PC-3 (cell line): Measurements from ENCODE around the gene TXNDC12. TPM values are rescaled to one million over a fixed set of nuclear protein-coding genes. Genes with fewer than 3 reads are reported as not detected.

Experiments
- ATAC-seq: fragments of 200-7000 bp; cut with Tn5 transposase; 2 replicates; pipeline ENCODE4 v1.9.1; 2020; ENCODE audit warnings: mild to moderate bottlenecking, moderate library complexity
- BruUV-seq: library from RNA; stranded (reverse); fragments of 400-500 nt; replicated peaks from 2 replicates; lab custom pipeline; 2021; lab: Mats Ljungman, UMichigan
- CTCF ChIA-PET: fragments of 300-600 bp; sonication (Branson Sonifier 250); formaldehyde crosslinking; loops from one replicate; lab custom pipeline; 2022; ENCODE audit warnings: antibody characterized with exemption; lab: Charles Lee
- POLR2A ChIA-PET: fragments of 300-600 bp; sonication (Branson Sonifier 250); formaldehyde crosslinking; loops from one replicate; lab custom pipeline; 2022; ENCODE audit warnings: antibody characterized with exemption; ENCODE audit not compliant: unreplicated experiment; lab: Charles Lee
- DNase-seq: peaks from one replicate; pipeline ENCODE4 v3.0.0-alpha.2; 2015
- H2AFZ ChIP-seq: fragments of 300-600 bp; sonication (generic); 2 replicates; pipeline ENCODE4 v1.6.0; 2016; ENCODE audit warnings: antibody characterized with exemption, low read length
- H3F3A ChIP-seq: fragments of 300-600 bp; sonication (generic); one replicate; pipeline ENCODE4 v1.6.0; 2017; ENCODE audit warnings: antibody characterized with exemption, low read length, control low read depth, mild to moderate bottlenecking; ENCODE audit not compliant: unreplicated experiment
- H3K27ac ChIP-seq: fragments of 300-600 bp; sonication (generic); 2 replicates; pipeline ENCODE4 v1.5.1; 2016; ENCODE audit warnings: mild to moderate bottlenecking, low read length
- H3K27me3 ChIP-seq: fragments of 300-600 bp; sonication (generic); 2 replicates; pipeline ENCODE4 v1.6.1; 2016; ENCODE audit warnings: low read length, mixed read lengths
- H3K36me3 ChIP-seq: fragments of 300-600 bp; sonication (generic); 2 replicates; pipeline ENCODE4 v1.6.1; 2016; ENCODE audit warnings: low read depth, mixed run types, low read length, mixed read lengths
- H3K4me1 ChIP-seq: fragments of 300-600 bp; sonication (generic); 2 replicates; pipeline ENCODE4 v1.5.1; 2016; ENCODE audit warnings: low read length; ENCODE audit not compliant: insufficient read depth
- H3K4me2 ChIP-seq: fragments of 300-600 bp; sonication (generic); 2 replicates; pipeline ENCODE4 v1.6.0; 2016; ENCODE audit warnings: low read length
- H3K4me3 ChIP-seq: fragments of 300-600 bp; sonication (generic); 2 replicates; pipeline ENCODE4 v1.5.1; 2016; ENCODE audit warnings: mild to moderate bottlenecking, low read length, mixed read lengths
- H3K79me2 ChIP-seq: fragments of 300-600 bp; sonication (generic); 2 replicates; pipeline ENCODE4 v1.6.1; 2017; ENCODE audit warnings: low read length, mixed read lengths
- H3K9ac ChIP-seq: fragments of 300-600 bp; sonication (generic); 2 replicates; pipeline ENCODE4 v1.6.0; 2016; ENCODE audit warnings: mild to moderate bottlenecking, low read length
- H3K9me2 ChIP-seq: fragments of 300-600 bp; sonication (generic); replicated peaks from 2 replicates; pipeline ENCODE4 v1.6.1; 2016; ENCODE audit warnings: mixed run types, low read length, mixed read lengths
- H3K9me3 ChIP-seq: fragments of 300-600 bp; sonication (generic); 2 replicates; pipeline ENCODE4 v1.6.1; 2016; ENCODE audit warnings: low read length, mixed read lengths
- H4K20me1 ChIP-seq: fragments of 300-600 bp; sonication (generic); 2 replicates; pipeline ENCODE4 v1.6.1; 2016; ENCODE audit warnings: low read length, mixed read lengths
- CTCF ChIP-seq: fragments of 300-600 bp; sonication (generic); conservative IDR thresholded peaks from 2 replicates; pipeline ENCODE4 v1.5.1; 2017; ENCODE audit warnings: antibody characterized with exemption, low read depth, mild to moderate bottlenecking, low read length
- EZH2 ChIP-seq: fragments of 300-600 bp; sonication (generic); IDR thresholded peaks from one replicate; pipeline ENCODE4 v1.6.1; 2017; ENCODE audit warnings: antibody characterized with exemption, mild to moderate bottlenecking, low read length; ENCODE audit not compliant: unreplicated experiment
- EZH2phosphoT487 ChIP-seq: fragments of 300-600 bp; sonication (generic); IDR thresholded peaks from 2 replicates; pipeline ENCODE4 v1.6.1; 2018; ENCODE audit warnings: mild to moderate bottlenecking, antibody characterized with exemption, low read length, borderline replicate concordance
- intact Hi-C: fragments of 100-400 bp; cut with micrococcal nuclease; formaldehyde crosslinking; loops from 2 replicates; pipeline ENCODE4 v1.9.0; 2023
- total RNA-seq: library from RNA; depleted of rRNA; stranded (reverse); fragments of >200 nt; gene quantifications from 2 replicates; pipeline ENCODE4 v1.2.3, GENCODE V29; 2014

Gene TXNDC12
- total RNA-seq, 1 experiment from 2014 or later, result 36.8 TPM

GRCh38 chr1:52026278-52026677 is 28.7 kb downstream of the TXNDC12 start:
- H4K20me1 ChIP-seq, result no peaks in the 10 kb centered on the region
- H3K79me2 ChIP-seq, result peaks cover 12% of the 10 kb centered on the region
- ChIA-PET CTCF (no interaction called here), POLR2A (no interaction called here)
- intact Hi-C loops, result no loop called here
- ATAC-seq (no peak), DNase-seq (no peak)
- BruUV-seq, result no TSS peak
- H3K4me2 ChIP-seq, result no peak overlapping the region
- H3K27me3 ChIP-seq, result no peaks in the 10 kb centered on the region
- no peaks in the 10 kb centered on the region for H3K9me3 ChIP-seq
- H3K9ac ChIP-seq, result no peak overlapping the region
- 0 out of 2 replicates have a peak, but pooled peaks cover under 1% of the 10 kb centered on the region for H3K4me1 ChIP-seq
- H3K27ac ChIP-seq, result no peak overlapping the region
- H3K36me3 ChIP-seq, result peaks cover 9% of the 10 kb centered on the region
- H3K9me2 ChIP-seq, result no peaks in the 10 kb centered on the region
- H2AFZ ChIP-seq, result no peak overlapping the region
- no peak overlapping the region for H3K4me3 ChIP-seq
- no peaks in the 10 kb centered on the region for H3F3A ChIP-seq
- TF ChIP-seq CTCF (no peak), EZH2 (no peak), EZH2phosphoT487 (no peak)

GRCh38 chr1:52022133-52022532 is 32.9 kb downstream of the TXNDC12 start:
- Histone ChIP-seq H3K4me2 (no peak overlapping the region), H2AFZ (no peak overlapping the region), H3K9ac (no peak overlapping the region), H3K9me2 (no peaks in the 10 kb centered on the region), H3K79me2 (no peaks in the 10 kb centered on the region), H3K9me3 (no peaks in the 10 kb centered on the region), H3K36me3 (peaks cover 13% of the 10 kb centered on the region), H3K27ac (no peak overlapping the region), H4K20me1 (no peaks in the 10 kb centered on the region), H3K4me1 (no peaks in the 10 kb centered on the region), H3K4me3 (no peak overlapping the region), H3K27me3 (no peaks in the 10 kb centered on the region), H3F3A (no peaks in the 10 kb centered on the region)
- POLR2A ChIA-PET, result no interaction called here
- DNase-seq (no peak), ATAC-seq (no peak)
- no TSS peak for BruUV-seq
- intact Hi-C loops, result no loop called here
- CTCF ChIA-PET, result no interaction called here
- no peak for TF ChIP-seq CTCF
- no peak for TF ChIP-seq EZH2phosphoT487
- TF ChIP-seq EZH2, result no peak

GRCh38 chr1:52008071-52008809 is 46.8 kb downstream of the TXNDC12 start:
- H3K4me3 ChIP-seq, result no peak overlapping the region
- no peak overlapping the region for H2AFZ ChIP-seq
- H3K27me3 ChIP-seq, result no peaks in the 10 kb centered on the region
- no peaks in the 10 kb centered on the region for H3K79me2 ChIP-seq
- H3K4me2 ChIP-seq, result no peak overlapping the region
- peaks cover 7% of the 10 kb centered on the region; the same call in 1 of the 2 replicates for H3K4me1 ChIP-seq
- H4K20me1 ChIP-seq, result no peaks in the 10 kb centered on the region
- H3K9me3 ChIP-seq, result no peaks in the 10 kb centered on the region
- no peaks in the 10 kb centered on the region for H3K36me3 ChIP-seq
- BruUV-seq, result no TSS peak
- intact Hi-C loops, result loop anchor here (10.0 kb wide), 1 partner anchor 193 kb away; no protein-coding TSS in a partner anchor
- ChIA-PET CTCF (no interaction called here), POLR2A (no interaction called here)
- no peak for DNase-seq
- no peak overlapping the region for H3K27ac ChIP-seq
- no peaks in the 10 kb centered on the region for H3K9me2 ChIP-seq
- no peak for TF ChIP-seq EZH2phosphoT487
- no peak for TF ChIP-seq CTCF
- TF ChIP-seq EZH2, result no peak
- H3F3A ChIP-seq, result no peaks in the 10 kb centered on the region
- no peak for ATAC-seq
- H3K9ac ChIP-seq, result no peak overlapping the region
